Neuronal stem cell (in vitro differentiated cells): Measurements from ENCODE around the gene RAPGEF2.
"Not testable (repeated sequence)": the region's sequence is repeated elsewhere in the genome, so short reads cannot be mapped to it uniquely, and the experiment has no call there.

Source experiments
- DNase-seq: peaks from one replicate; pipeline ENCODE4 v3.0.0-alpha.2; 2013; ENCODE audit warnings: low spot score
- H2AFZ ChIP-seq: one replicate; pipeline ENCODE4 v1.6.1; 2013; ENCODE audit warnings: mild to moderate bottlenecking, low read length, inconsistent platforms
- H2AK5ac ChIP-seq: 2 replicates; pipeline ENCODE4 v1.6.1; 2013; ENCODE audit warnings: low read depth, mild to moderate bottlenecking, inconsistent platforms, low read length, moderate library complexity, mixed read lengths
- H2BK120ac ChIP-seq: 2 replicates; pipeline ENCODE4 v1.6.1; 2013; ENCODE audit warnings: low read depth, mild to moderate bottlenecking, inconsistent platforms, low read length, moderate library complexity, mixed read lengths
- H2BK12ac ChIP-seq: one replicate; pipeline ENCODE4 v1.6.1; 2013; ENCODE audit warnings: low read length, inconsistent platforms
- H2BK15ac ChIP-seq: 2 replicates; pipeline ENCODE4 v1.6.1; 2013; ENCODE audit warnings: mild to moderate bottlenecking, low read length, inconsistent platforms, mixed read lengths
- H2BK5ac ChIP-seq: one replicate; pipeline ENCODE4 v1.6.1; 2013; ENCODE audit warnings: inconsistent platforms, mild to moderate bottlenecking, low read length, moderate library complexity
- H3K14ac ChIP-seq: one replicate; pipeline ENCODE4 v1.6.1; 2013; ENCODE audit warnings: low read length, inconsistent platforms
- H3K18ac ChIP-seq: 2 replicates; pipeline ENCODE4 v1.6.1; 2013; ENCODE audit warnings: low read length, inconsistent platforms
- H3K23ac ChIP-seq: 2 replicates; pipeline ENCODE4 v1.6.1; 2013; ENCODE audit warnings: low read depth, mild to moderate bottlenecking, mixed read lengths, low read length, inconsistent platforms; ENCODE audit not compliant: poor library complexity
- H3K27ac ChIP-seq: replicated peaks from 3 replicates; pipeline ENCODE4 v1.5.1; 2013; ENCODE audit warnings: low read length, inconsistent platforms
- H3K27me3 ChIP-seq, 3 experiments: 2 replicates each; pipeline ENCODE4 v1.6.1; 2013; ENCODE audit warnings: low read length in 3 of 3, mild to moderate bottlenecking in 2 of 3, inconsistent platforms in 1 of 3, low read depth in 1 of 3, mixed read lengths in 1 of 3, moderate library complexity in 1 of 3; ENCODE audit not compliant: control insufficient read depth in 3 of 3, insufficient read depth in 3 of 3
- H3K36me3 ChIP-seq, 2 donors: replicated peaks in 1 of 2; 2 replicates each; pipeline ENCODE4 v1.6.1; 2013; ENCODE audit warnings: low read length in 2 of 2; ENCODE audit not compliant: control insufficient read depth in 2 of 2, insufficient read depth in 2 of 2
- H3K4ac ChIP-seq: 2 replicates; pipeline ENCODE4 v1.6.1; 2013; ENCODE audit warnings: inconsistent platforms, mild to moderate bottlenecking, low read length, moderate library complexity
- H3K4me1 ChIP-seq, 2 donors: 1 replicate in 1 of 2; 2 replicates in 1 of 2; pipeline ENCODE4 v1.6.1; 2013; ENCODE audit warnings: low read length in 2 of 2, low read depth in 1 of 2; ENCODE audit not compliant: control insufficient read depth in 2 of 2, insufficient read depth in 1 of 2
- H3K4me2 ChIP-seq: one replicate; pipeline ENCODE4 v1.6.1; 2013; ENCODE audit warnings: mild to moderate bottlenecking, low read length, inconsistent platforms; ENCODE audit not compliant: insufficient read depth, poor library complexity, severe bottlenecking
- H3K4me3 ChIP-seq, 2 donors: 2 replicates each; pipeline ENCODE4 v1.5.1; 2013; ENCODE audit warnings: low read length in 2 of 2, mild to moderate bottlenecking in 2 of 2, inconsistent platforms in 1 of 2, moderate library complexity in 1 of 2
- H3K79me1 ChIP-seq: one replicate; pipeline ENCODE4 v1.6.1; 2013; ENCODE audit warnings: low read depth, mild to moderate bottlenecking, inconsistent platforms, low read length, moderate library complexity
- H3K9ac ChIP-seq: one replicate; pipeline ENCODE4 v1.6.1; 2013; ENCODE audit warnings: mild to moderate bottlenecking, low read depth, low read length, inconsistent platforms; ENCODE audit not compliant: poor library complexity
- H3K9me3 ChIP-seq, 2 donors: replicated peaks in 1 of 2; 2 replicates each; pipeline versions ENCODE3 to v1.6.1; 2013; ENCODE audit warnings: low read length in 2 of 2, mild to moderate bottlenecking in 2 of 2, inconsistent platforms in 1 of 2, low read depth in 1 of 2, mixed read lengths in 1 of 2, moderate library complexity in 1 of 2; ENCODE audit not compliant: control insufficient read depth in 2 of 2, insufficient read depth in 1 of 2
- H4K8ac ChIP-seq: one replicate; pipeline ENCODE4 v1.6.1; 2013; ENCODE audit warnings: low read depth, mild to moderate bottlenecking, inconsistent platforms, low read length, moderate library complexity
- H4K91ac ChIP-seq: one replicate; pipeline ENCODE4 v1.6.1; 2013; ENCODE audit warnings: low read length, low read depth, mild to moderate bottlenecking, inconsistent platforms; ENCODE audit not compliant: poor library complexity
- WGBS, 2 donors: extraction: QIAGEN DNeasy Blood & Tissue Kit; methylation state at CpG; one replicate each; pipeline ENCODE4 v1.1.7; 2013; ENCODE audit warnings: missing lambda C conversion rate in 2 of 2, mixed read lengths in 1 of 2; ENCODE audit not compliant: insufficient read length in 2 of 2, insufficient replicate concordance in 1 of 2; ENCODE audit errors: extremely low coverage in 2 of 2; 5-methylcytosine and 5-hydroxymethylcytosine counted together

Gene RAPGEF2

DNA sequence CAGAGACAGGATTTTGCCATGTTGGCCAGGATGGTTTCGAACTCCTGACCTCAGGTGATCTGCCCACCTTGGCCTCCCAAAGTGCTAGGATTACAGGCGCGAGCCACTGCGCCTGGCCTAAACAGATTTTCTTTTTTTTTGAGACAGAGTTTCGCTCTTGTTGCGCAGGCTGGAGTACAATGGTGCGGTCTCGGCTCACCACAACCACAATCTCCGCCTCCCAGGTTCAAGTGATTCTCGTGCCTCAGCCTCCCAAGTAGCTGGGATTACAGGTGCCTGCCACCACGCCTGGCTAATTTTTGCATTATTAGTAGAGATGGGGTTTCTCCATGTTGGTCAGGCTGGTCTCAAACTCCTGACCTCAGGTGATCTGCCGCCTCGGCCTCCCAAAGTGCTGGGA lies 25.9 kb upstream of the RAPGEF2 start:
- not testable (repeated sequence) for H2BK15ac ChIP-seq, H2AK5ac ChIP-seq, H3K27me3 ChIP-seq, H2BK120ac ChIP-seq, DNase-seq, H3K14ac ChIP-seq, H3K36me3 ChIP-seq, H3K4ac ChIP-seq, H2BK5ac ChIP-seq, H4K91ac ChIP-seq, H4K8ac ChIP-seq, H3K9me3 ChIP-seq, H3K4me2 ChIP-seq, H2BK12ac ChIP-seq, H3K23ac ChIP-seq, H2AFZ ChIP-seq, H3K79me1 ChIP-seq, H3K9ac ChIP-seq, H3K4me3 ChIP-seq, H3K27ac ChIP-seq, H3K18ac ChIP-seq, H3K4me1 ChIP-seq
- WGBS, 2 donors, result no CpG with 5 or more reads among the region's 13 CpGs

DNA sequence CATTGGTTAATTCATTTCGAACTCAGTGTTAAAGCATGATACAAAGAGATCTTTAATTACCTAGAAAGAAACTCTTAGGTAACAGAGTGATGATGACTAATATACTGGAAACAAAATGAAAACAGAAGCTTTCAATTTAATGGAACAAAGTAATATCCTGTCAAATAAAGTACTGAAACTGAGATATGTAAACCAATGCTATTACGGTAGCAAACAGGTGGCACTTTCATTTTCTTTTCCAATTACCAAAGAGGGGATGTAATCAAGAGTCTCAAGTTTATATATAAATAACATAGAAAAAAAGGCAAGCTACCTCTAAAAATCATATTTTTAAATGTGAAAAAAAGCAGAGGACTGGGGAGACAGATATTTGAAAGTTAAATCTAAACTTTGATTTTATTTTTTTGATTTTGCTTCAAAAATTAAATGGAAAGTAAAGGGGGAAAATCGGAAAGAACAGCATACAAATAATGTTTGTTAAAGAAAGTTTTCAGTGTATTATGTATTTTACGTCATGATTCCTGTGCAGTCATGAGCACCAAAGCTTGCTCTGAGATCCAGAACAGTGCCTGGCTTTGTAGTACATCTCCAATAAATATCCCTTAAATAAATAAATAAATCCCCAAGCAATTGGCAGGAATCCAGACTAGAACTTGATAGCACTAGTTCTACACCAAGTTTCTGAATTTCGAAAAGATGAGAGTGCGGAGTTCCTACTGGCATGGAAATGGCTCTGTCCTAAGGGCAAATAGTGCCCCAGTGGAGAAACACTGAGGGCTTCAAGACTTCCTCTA lies 25.0 kb upstream of the RAPGEF2 start:
- Histone ChIP-seq H2BK5ac (no peak overlapping the region), H2AFZ (no peak overlapping the region), H3K79me1 (no peaks in the 10 kb centered on the region), H3K9me3 (no peaks in the 10 kb centered on the region), H2BK15ac (no peak overlapping the region), H3K27me3 (no peaks in the 10 kb centered on the region), H2BK120ac (no peak overlapping the region), H4K91ac (no peak overlapping the region), H3K36me3 (no peaks in the 10 kb centered on the region), H3K4me2 (no peak overlapping the region), H3K23ac (no peak overlapping the region), H2BK12ac (no peak overlapping the region), H3K27ac (no peak overlapping the region), H3K14ac (no peak overlapping the region), H4K8ac (no peak overlapping the region), H3K4ac (no peak overlapping the region), H3K4me1 (no peaks in the 10 kb centered on the region), H3K4me3 (no peak overlapping the region), H3K18ac (no peak overlapping the region), H2AK5ac (no peak overlapping the region), H3K9ac (no peak overlapping the region)
- WGBS, 2 donors, result 100% methylated on average over 1 of the region's 6 CpGs; no CpG with 5 or more reads in 1 of the 2 donors
- DNase-seq, result no peak

DNA sequence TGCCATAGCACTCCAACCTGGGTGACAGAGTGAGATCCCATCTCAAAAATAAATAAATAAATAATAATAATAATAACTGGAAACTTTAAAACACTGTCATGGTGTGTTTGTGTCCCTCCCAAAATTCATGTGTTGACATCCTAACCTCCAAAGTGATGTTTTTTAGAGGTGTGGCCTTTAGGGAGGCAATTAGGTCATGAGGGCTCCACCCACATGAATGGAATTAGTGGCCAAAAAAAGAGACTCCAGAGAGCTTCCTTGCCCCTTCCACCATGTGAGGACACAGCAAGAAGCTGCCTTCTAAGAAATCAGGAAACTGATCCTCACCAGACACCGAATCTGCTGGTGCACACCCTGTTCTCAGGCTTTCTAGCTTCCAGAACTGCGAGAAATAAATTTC lies 23.8 kb upstream of the RAPGEF2 start:
- no peak overlapping the region for H4K91ac ChIP-seq
- H2BK5ac ChIP-seq, result no peak overlapping the region
- no peak overlapping the region for H2AFZ ChIP-seq
- H3K27ac ChIP-seq, result no peak overlapping the region
- no peaks in the 10 kb centered on the region for H3K4me1 ChIP-seq
- no peak overlapping the region for H3K9ac ChIP-seq
- no CpG with 5 or more reads among the region's 2 CpGs for WGBS, 2 donors
- H4K8ac ChIP-seq, result no peak overlapping the region
- no peak overlapping the region for H3K18ac ChIP-seq
- no peaks in the 10 kb centered on the region for H3K9me3 ChIP-seq
- no peak for DNase-seq
- H2AK5ac ChIP-seq, result no peak overlapping the region
- H3K4ac ChIP-seq, result no peak overlapping the region
- no peak overlapping the region for H3K4me3 ChIP-seq
- H2BK15ac ChIP-seq, result no peak overlapping the region
- H2BK120ac ChIP-seq, result no peak overlapping the region
- no peaks in the 10 kb centered on the region for H3K36me3 ChIP-seq
- no peak overlapping the region for H3K4me2 ChIP-seq
- no peak overlapping the region for H3K14ac ChIP-seq
- no peaks in the 10 kb centered on the region for H3K27me3 ChIP-seq
- no peaks in the 10 kb centered on the region for H3K79me1 ChIP-seq
- H3K23ac ChIP-seq, result no peak overlapping the region
- H2BK12ac ChIP-seq, result no peak overlapping the region

DNA sequence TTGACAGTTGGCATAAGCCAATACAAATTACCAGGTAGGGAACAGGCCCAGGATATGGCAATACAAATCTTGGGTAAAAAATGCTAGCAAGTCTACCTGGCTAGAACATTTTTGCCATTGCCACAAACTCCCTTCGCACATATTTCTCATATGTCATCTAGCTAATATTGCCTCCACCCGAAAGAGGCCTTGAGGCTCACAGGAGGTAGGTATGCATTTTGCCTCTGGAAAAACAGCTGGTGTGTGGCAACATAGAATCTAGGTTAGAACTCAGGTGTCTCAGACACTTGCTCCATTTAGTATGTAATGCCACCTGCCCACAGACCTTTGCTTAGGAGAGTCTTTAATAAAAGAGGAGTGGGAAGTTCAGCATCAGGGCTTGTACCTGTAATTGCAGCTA lies 16.3 kb upstream of the RAPGEF2 start:
- Histone ChIP-seq H3K4me1 (no peaks in the 10 kb centered on the region), H2BK12ac (no peak overlapping the region), H3K4me3 (no peak overlapping the region), H3K23ac (no peak overlapping the region), H2AK5ac (no peak overlapping the region), H3K27me3 (no peaks in the 10 kb centered on the region), H4K8ac (no peak overlapping the region), H3K4ac (no peak overlapping the region), H3K36me3 (no peaks in the 10 kb centered on the region), H2BK120ac (no peak overlapping the region), H4K91ac (no peak overlapping the region), H3K9ac (no peak overlapping the region), H2AFZ (no peak overlapping the region), H3K9me3 (no peaks in the 10 kb centered on the region), H3K27ac (no peak overlapping the region), H2BK5ac (no peak overlapping the region), H2BK15ac (no peak overlapping the region), H3K14ac (no peak overlapping the region), H3K79me1 (no peaks in the 10 kb centered on the region), H3K18ac (no peak overlapping the region), H3K4me2 (no peak overlapping the region)
- no peak for DNase-seq
- WGBS, 2 donors, result no CpG with 5 or more reads among the region's 2 CpGs
